ENCODE data around the gene CCL4L2.
"Not testable (repeated sequence)": the region's sequence is repeated elsewhere in the genome, so short reads cannot be mapped to it uniquely, and the experiment has no call there.

CCL4L2 gene

DNA sequence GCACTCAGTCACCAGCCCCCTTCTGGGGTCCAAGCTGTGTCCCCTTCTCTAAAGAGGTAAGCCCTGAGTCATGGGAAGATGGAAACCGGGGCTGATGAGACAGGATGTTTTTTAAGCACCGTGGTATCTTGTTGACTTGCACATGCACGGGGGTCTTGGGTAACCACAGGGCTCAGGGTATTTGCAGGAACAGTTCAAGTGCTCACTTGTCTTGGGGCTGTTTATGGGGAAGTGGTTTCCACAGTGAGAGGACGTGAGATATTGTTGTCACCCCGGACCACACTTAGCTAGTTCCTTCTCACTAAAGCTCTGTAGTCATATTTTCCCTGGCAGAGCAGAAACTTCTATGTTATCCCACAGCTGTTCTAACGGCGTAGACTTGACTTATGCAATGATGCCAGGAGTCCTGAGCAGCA, 22.0 kb upstream of the CCL4L2 start:
- TF ChIP-seq, protein P1, sequence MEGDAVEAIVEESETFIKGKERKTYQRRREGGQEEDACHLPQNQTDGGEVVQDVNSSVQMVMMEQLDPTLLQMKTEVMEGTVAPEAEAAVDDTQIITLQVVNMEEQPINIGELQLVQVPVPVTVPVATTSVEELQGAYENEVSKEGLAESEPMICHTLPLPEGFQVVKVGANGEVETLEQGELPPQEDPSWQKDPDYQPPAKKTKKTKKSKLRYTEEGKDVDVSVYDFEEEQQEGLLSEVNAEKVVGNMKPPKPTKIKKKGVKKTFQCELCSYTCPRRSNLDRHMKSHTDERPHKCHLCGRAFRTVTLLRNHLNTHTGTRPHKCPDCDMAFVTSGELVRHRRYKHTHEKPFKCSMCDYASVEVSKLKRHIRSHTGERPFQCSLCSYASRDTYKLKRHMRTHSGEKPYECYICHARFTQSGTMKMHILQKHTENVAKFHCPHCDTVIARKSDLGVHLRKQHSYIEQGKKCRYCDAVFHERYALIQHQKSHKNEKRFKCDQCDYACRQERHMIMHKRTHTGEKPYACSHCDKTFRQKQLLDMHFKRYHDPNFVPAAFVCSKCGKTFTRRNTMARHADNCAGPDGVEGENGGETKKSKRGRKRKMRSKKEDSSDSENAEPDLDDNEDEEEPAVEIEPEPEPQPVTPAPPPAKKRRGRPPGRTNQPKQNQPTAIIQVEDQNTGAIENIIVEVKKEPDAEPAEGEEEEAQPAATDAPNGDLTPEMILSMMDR (IDR thresholded peaks at IDR 0.05; ENCODE audit: extremely low read depth, missing control alignments): no peak
- DNase-seq (ENCODE audit: low spot score): peak; percentile 48

- not testable (repeated sequence) for DNase-seq (ENCODE audit: low spot score)
These were observed 20.9 kb upstream of the CCL4L2 start for GRCh38 chr17:36189993-36190392.

DNA sequence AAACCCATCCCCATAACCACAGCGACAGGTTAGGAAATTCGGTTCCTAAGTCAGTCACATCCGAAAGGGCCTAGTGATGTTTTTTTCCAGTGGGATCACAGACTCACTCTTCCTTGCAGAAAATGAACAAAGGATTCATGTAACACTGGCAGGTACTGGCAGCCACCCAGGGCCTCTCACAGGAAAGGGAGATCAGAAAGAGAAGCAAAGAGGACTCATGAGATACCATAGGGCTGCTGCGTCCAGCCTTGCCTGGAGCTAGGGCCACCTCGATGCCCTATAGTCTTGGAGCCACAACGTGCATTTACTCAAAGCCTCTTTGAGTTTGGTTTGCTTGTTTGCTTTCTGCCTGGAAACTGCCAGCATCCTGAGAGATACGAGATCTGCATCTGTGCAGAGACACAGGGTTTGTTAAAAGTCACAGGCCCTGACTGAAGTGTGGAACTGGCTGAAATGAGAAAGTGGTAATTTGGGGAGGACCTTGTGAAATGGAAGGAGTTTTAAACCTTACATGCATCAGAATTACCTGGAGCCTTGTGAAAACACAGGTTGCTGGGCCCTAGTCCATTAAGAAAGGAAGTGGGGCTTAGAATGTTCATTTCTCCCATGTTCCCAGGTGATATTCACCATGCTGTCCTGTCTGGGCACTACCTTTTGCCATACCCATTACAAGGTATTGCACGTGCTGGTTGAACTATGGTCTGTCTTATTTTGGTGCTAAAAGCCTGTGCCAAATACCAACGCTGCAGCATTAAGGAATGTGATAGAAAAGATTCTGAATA, 20.1 kb upstream of the CCL4L2 start:
- DNase-seq (ENCODE audit: low spot score): not testable (repeated sequence)

GRCh38 chr17:36193216-36193775, 17.6 kb upstream of the CCL4L2 start:
- TF ChIP-seq, protein P1 (IDR thresholded peaks at IDR 0.05; ENCODE audit: extremely low read depth, missing control alignments): no peak
- no peak for DNase-seq (ENCODE audit: low spot score)

DNA sequence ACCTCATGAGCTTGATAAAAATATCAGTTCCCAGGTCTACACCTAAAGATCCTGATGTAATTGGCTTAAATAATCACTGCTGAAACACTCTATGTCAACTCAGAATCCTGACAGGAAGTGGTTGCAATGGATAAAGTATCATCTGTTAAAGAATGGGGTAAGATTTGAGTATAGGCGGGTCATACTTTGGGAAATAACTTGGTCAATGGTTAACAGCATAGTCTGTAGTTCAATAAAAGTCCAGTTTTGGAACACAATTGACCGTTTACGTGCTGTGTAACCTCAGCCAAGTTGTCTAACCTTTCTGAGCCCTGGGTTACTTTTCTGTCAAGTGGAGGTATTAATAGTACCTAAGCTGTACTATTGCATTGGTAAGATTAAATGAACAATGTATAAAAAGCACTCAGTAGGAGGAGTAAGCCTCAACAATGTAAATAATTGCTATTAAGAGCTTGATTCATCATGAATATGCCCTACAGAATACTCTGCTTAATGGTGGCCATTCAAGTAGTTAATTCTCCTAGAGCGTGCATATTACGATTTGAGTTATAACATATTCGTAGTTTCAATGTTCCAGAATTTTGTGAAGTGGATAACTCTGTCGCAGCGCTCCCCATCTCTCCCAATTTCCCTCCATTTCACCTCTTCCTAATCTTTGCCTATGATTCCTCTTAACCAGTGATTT, 16.6 kb upstream of the CCL4L2 start:
- not testable (repeated sequence) for DNase-seq (ENCODE audit: low spot score)

DNA sequence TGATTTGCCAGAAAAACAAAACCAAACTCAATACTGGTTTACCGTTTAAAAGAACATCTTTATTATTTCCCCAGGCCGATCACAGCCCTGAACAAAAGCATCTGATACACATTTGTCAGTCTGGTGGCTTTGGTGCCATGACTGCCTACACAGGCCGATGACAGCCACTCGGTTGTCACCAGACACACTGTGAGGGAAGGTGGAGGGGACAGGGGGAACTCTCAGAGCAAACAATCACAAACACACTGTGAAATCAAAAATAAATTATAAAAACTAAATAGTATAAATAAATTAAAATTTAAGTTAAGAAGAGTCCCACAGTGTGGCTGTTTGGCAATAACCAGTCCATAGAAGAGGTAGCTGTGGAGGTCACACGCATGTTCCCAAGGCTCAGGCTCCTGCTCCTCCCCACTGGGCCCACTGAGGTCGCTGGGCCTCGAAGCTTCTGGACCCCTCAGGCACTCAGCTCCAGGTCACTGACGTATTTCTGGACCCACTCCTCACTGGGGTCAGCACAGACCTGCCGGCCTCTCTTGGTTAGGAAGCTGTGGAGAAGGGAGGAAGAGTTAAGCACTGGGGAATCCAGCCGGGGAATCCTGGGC, 15.9 kb upstream of the CCL4L2 start:
- DNase-seq (ENCODE audit: low spot score): not testable (repeated sequence)

DNA sequence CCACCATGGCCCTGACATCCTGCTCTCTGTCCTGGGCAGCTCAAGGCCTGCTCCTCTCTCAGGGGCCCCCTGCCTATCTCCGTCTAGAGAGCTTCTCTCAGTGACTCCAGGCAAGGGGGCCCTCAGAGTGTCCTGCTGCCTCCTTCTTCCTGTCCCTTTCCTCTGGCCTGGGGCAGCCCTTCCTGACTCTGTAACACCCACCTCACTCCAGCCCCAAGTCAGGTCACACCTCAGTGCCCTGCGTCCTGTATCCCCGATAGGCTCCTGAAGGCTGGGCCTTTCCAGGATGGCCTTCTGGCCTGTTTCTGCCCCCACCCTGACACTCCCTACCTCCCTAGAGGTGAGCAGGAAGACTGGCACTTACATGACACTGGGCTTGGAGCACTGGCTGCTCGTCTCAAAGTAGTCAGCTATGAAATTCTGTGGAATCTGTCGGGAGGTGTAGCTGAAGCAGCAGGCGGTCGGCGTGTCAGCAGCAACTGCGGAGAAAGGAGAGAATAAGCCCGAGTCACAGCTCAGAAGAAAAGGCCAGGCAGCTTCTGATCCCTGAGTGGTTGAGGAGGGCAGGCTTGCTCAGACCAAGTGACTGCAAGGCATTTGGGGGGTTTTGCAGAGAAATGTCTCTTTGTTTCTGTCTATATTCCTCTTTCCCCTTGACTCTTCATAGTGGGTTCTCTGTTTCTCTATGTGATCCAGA, 15.3 kb upstream of the CCL4L2 start:
- no peak for DNase-seq (ENCODE audit: low spot score)
- TF ChIP-seq, protein P1 (IDR thresholded peaks at IDR 0.05; ENCODE audit: extremely low read depth, missing control alignments): no peak

- DNase-seq (ENCODE audit: low spot score): no peak
- TF ChIP-seq, protein P1 (IDR thresholded peaks at IDR 0.05; ENCODE audit: extremely low read depth, missing control alignments): no peak
These were observed 14.8 kb upstream of the CCL4L2 start for GRCh38 chr17:36196131-36196486.

DNA sequence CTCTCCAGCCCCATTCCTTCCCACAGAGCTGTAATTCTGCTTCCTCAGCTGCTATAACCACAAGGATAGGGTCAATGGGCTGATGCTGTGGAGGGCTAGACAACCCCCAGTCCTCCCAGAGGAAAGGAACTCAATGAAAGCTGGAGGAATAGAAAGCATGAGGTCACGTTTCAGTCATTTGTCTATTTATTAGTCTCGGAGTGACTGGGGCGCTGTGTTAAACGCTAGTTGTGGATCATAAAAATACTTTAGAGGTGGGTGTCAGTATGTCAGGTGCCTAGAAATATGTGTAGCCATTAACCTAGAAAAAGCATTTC, 13.5 kb upstream of the CCL4L2 start:
- no peak for DNase-seq (ENCODE audit: low spot score)
- TF ChIP-seq, protein P1 (IDR thresholded peaks at IDR 0.05; ENCODE audit: extremely low read depth, missing control alignments): no peak

Measured in GM20000 (cell line).